K562 (cell line): Measurements from ENCODE around the gene NACC1. TPM values are rescaled to one million over a fixed set of nuclear protein-coding genes. Genes with fewer than 3 reads are reported as not detected.

Experiments
- ARID2 ChIP-seq: fragments of 450-650 bp; IDR thresholded peaks from 2 replicates; pipeline ENCODE4 v1.6.1; 2017; ENCODE audit warnings: antibody characterized with exemption, mild to moderate bottlenecking
- BACH1 ChIP-seq: fragments of 200-800 bp; sonication (Bioruptor generic); IDR thresholded peaks from 2 replicates; pipeline ENCODE4 v1.6.1; 2016; ENCODE audit warnings: missing genetic modification characterization, missing compliant biosample characterization
- BHLHE40 ChIP-seq: IDR thresholded peaks from 2 replicates; pipeline ENCODE4 v1.6.1; 2011; ENCODE audit warnings: low read length, improper control_type of control experiment
- CBX3 ChIP-seq, 2 experiments: IDR thresholded peaks; 1 replicate in 1 of 2; 2 replicates in 1 of 2; pipeline ENCODE4 v1.6.1; 2012; ENCODE audit warnings: inconsistent platforms in 2 of 2, low read length in 2 of 2, borderline replicate concordance in 1 of 2, control low read depth in 1 of 2
- HNRNPH1 ChIP-seq: fragments of 200-400 bp; formaldehyde crosslinking; optimal IDR thresholded peaks from 2 replicates; pipeline ENCODE3; 2017; ENCODE audit warnings: low read depth, mild to moderate bottlenecking, low read length, moderate library complexity
- IFI16 ChIP-seq: fragments of 250-450 bp; sonication (Bioruptor Pico); IDR thresholded peaks from 2 replicates; pipeline ENCODE4 v2.1.2; 2022; ENCODE audit warnings: mild to moderate bottlenecking, inconsistent platforms
- MEF2D ChIP-seq: conservative IDR thresholded peaks from 2 replicates; pipeline ENCODE4 v1.6.1; 2016; ENCODE audit warnings: low read depth, missing genetic modification characterization, missing compliant biosample characterization
- MYC ChIP-seq, 2 experiments: fragments of 250-450 bp in 1 of 2; sonication (Bioruptor Pico) in 1 of 2; IDR thresholded peaks; 2 replicates each; pipeline versions ENCODE4 v1.5.1 to v1.6.1; 2012 to 2021; ENCODE audit warnings: low read depth in 2 of 2, borderline replicate concordance in 1 of 2, improper control_type of control experiment in 1 of 2, low read length in 1 of 2, mild to moderate bottlenecking in 1 of 2, moderate library complexity in 1 of 2
- NCOA4 ChIP-seq: fragments of 450-650 bp; IDR thresholded peaks from 2 replicates; pipeline ENCODE4 v1.6.1; 2018; ENCODE audit warnings: mild to moderate bottlenecking; ENCODE audit not compliant: partially characterized antibody
- POLR2AphosphoS5 ChIP-seq: IDR thresholded peaks from 2 replicates; pipeline ENCODE4 v1.6.1; 2011; ENCODE audit warnings: mild to moderate bottlenecking, low read depth, low read length, moderate library complexity; ENCODE audit not compliant: control insufficient read depth, insufficient read depth
- PTBP1 ChIP-seq: fragments of 200-400 bp; formaldehyde crosslinking; IDR thresholded peaks from 2 replicates; pipeline ENCODE4 v1.6.1; 2017; ENCODE audit warnings: low read depth, low read length
- TEAD4 ChIP-seq, 2 experiments: sonication (generic) in 1 of 2; formaldehyde crosslinking in 1 of 2; IDR thresholded peaks; 2 replicates each; pipeline versions ENCODE4 v1.6.1 to v1.8.0; 2012 to 2022; ENCODE audit warnings: borderline replicate concordance in 1 of 2, inconsistent platforms in 1 of 2, low read length in 1 of 2, mild to moderate bottlenecking in 1 of 2, missing genetic modification reagents in 1 of 2
- ZBED1 ChIP-seq: IDR thresholded peaks from 2 replicates; pipeline ENCODE4 v1.6.1; 2014
- ZNF445 ChIP-seq: fragments of 250-450 bp; sonication (Bioruptor Pico); IDR thresholded peaks from 2 replicates; pipeline ENCODE4 v1.4.0; 2020; ENCODE audit warnings: low read depth, mild to moderate bottlenecking, moderate library complexity
- ZNF764 ChIP-seq: fragments of 250-450 bp; sonication (Bioruptor Pico); IDR thresholded peaks from 2 replicates; pipeline ENCODE4 v1.4.0; 2020; ENCODE audit warnings: low read depth, mild to moderate bottlenecking, moderate library complexity
- polyA plus RNA-seq, 8 experiments: library from polyadenylated mRNA; depleted of rRNA in 4 of 8; stranded (reverse) in 5 of 8; unstranded in 3 of 8; fragments of >200 nt; fragmentation: Nextera tagmentation in 2 of 8; fragmentation: Illumina TruSeq in 1 of 8; extraction: Ambion mirVana in 2 of 8; extraction: Trizol in 1 of 8; gene quantifications; 2 replicates each; pipeline versions ENCODE4 v1.2.1 to v1.2.3, GENCODE V29; 2011 to 2014; ENCODE audit warnings: inconsistent platforms in 1 of 8, missing spikeins in 1 of 8
- total RNA-seq, 7 experiments: library from RNA; depleted of rRNA in 6 of 7; stranded (reverse); fragments of >200 nt in 6 of 7; fragmentation: Illumina TruSeq in 2 of 7; extraction: Trizol in 2 of 7; gene quantifications; 2 replicates each; pipeline versions ENCODE4 v1.2.1 to v1.2.3, GENCODE V29; 2011 to 2021; ENCODE audit warnings: low replicate concordance in 1 of 7
- TF ChIP-seq, protein P1 (sequence below): sonication (generic); formaldehyde crosslinking; IDR thresholded peaks from 2 replicates; pipeline ENCODE4 v1.8.1; 2023; ENCODE audit warnings: mild to moderate bottlenecking, missing genetic modification reagents
- TF ChIP-seq, protein P2 (sequence below): sonication (generic); formaldehyde crosslinking; IDR thresholded peaks from 2 replicates; pipeline ENCODE4 v1.8.1; 2023; ENCODE audit warnings: mild to moderate bottlenecking, missing genetic modification reagents
- TF ChIP-seq, protein P3 (sequence below): fragments of 450-650 bp; conservative IDR thresholded peaks from 2 replicates; pipeline ENCODE4 v1.6.1; 2016; ENCODE audit warnings: missing genetic modification characterization, low read depth, mild to moderate bottlenecking, missing compliant biosample characterization, moderate library complexity

The NACC1 gene
- total and polyA plus RNA-seq, 9 of the 15 experiments (the other 6 are each of a cell fraction or from before 2014, with no cell fraction given), result 0.04 to 96.6 (median 25.8) TPM

DNA sequence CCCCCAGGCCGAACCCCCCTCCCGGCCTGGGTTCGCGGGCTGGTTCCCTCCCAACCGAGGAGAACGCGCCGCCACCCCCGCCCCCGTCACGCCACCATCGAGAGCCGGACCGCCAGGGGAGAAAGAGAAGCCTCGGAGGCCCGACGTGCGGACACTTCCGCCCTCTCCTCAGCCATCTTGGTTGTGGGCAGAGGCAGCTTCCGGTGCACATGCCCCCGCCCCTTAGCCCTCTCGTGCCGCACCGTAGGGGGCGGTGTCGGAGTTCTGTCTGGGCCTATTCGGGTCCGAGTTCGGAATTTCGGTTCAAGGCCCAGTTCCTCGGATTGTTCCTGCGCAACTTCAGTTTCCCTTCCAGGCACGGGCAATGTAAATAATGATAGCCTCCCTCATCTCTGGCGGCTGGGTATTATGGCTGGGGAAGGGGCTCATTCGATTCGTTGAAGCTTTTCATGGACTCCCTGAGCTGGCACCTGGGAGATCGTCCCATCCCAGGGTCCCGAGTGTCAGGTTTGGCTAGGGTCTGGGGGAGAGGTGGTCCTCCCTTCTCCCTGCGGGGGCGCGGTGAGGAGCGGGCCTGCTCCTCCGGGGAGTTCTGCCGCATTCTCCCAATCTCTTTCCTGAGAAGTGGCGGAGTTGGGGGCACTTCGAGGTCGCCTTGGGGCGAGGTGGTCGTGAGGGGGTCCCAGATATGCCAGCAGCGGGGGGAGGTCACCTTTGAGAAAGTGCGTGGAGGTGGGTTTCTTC, 32.3 kb downstream of the NACC1 start, which contains the start of the genes IER2 and STX10 (continued):
- TF ChIP-seq, protein P1, sequence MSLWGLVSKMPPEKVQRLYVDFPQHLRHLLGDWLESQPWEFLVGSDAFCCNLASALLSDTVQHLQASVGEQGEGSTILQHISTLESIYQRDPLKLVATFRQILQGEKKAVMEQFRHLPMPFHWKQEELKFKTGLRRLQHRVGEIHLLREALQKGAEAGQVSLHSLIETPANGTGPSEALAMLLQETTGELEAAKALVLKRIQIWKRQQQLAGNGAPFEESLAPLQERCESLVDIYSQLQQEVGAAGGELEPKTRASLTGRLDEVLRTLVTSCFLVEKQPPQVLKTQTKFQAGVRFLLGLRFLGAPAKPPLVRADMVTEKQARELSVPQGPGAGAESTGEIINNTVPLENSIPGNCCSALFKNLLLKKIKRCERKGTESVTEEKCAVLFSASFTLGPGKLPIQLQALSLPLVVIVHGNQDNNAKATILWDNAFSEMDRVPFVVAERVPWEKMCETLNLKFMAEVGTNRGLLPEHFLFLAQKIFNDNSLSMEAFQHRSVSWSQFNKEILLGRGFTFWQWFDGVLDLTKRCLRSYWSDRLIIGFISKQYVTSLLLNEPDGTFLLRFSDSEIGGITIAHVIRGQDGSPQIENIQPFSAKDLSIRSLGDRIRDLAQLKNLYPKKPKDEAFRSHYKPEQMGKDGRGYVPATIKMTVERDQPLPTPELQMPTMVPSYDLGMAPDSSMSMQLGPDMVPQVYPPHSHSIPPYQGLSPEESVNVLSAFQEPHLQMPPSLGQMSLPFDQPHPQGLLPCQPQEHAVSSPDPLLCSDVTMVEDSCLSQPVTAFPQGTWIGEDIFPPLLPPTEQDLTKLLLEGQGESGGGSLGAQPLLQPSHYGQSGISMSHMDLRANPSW, result no peak
- TF ChIP-seq BACH1 (tag) (no peak), MYC (IDR thresholded peaks at IDR 0.05; ENCODE audit: low read depth, low read length) (peak; percentile 92), MYC (CRISPR knock-in tag; IDR thresholded peaks at IDR 0.05; ENCODE audit: borderline replicate concordance, low read depth) (no peak), BHLHE40 (peak; percentile 99), MEF2D (tag) (no peak), HNRNPH1 (no peak), PTBP1 (no peak), IFI16 (CRISPR knock-in tag) (no peak), POLR2AphosphoS5 (peak; percentile 67; the same call in 1 of the 2 replicates), CBX3 (IDR thresholded peaks at IDR 0.05; ENCODE audit: borderline replicate concordance in 1 of 2, low read length in 2 of 2) (peak in 1 of 2 experiments; percentile 70; a peak in 1 of 3 replicates), NCOA4 (no peak), ZNF764 (no peak), ZBED1 (no peak; the same call in 1 of the 2 replicates), ZNF445 (no peak), TEAD4 (IDR thresholded peaks at IDR 0.05; ENCODE audit: low read length) (peak; percentile 56), TEAD4 (CRISPR knock-in tag; IDR thresholded peaks at IDR 0.05; ENCODE audit: borderline replicate concordance) (no peak), ARID2 (no peak)
- TF ChIP-seq, protein P2, sequence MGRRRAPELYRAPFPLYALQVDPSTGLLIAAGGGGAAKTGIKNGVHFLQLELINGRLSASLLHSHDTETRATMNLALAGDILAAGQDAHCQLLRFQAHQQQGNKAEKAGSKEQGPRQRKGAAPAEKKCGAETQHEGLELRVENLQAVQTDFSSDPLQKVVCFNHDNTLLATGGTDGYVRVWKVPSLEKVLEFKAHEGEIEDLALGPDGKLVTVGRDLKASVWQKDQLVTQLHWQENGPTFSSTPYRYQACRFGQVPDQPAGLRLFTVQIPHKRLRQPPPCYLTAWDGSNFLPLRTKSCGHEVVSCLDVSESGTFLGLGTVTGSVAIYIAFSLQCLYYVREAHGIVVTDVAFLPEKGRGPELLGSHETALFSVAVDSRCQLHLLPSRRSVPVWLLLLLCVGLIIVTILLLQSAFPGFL, result no peak
- TF ChIP-seq, protein P3, sequence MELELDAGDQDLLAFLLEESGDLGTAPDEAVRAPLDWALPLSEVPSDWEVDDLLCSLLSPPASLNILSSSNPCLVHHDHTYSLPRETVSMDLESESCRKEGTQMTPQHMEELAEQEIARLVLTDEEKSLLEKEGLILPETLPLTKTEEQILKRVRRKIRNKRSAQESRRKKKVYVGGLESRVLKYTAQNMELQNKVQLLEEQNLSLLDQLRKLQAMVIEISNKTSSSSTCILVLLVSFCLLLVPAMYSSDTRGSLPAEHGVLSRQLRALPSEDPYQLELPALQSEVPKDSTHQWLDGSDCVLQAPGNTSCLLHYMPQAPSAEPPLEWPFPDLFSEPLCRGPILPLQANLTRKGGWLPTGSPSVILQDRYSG (tag), result no peak
